ENCODE measurements around the gene GLRA3.

DNA sequence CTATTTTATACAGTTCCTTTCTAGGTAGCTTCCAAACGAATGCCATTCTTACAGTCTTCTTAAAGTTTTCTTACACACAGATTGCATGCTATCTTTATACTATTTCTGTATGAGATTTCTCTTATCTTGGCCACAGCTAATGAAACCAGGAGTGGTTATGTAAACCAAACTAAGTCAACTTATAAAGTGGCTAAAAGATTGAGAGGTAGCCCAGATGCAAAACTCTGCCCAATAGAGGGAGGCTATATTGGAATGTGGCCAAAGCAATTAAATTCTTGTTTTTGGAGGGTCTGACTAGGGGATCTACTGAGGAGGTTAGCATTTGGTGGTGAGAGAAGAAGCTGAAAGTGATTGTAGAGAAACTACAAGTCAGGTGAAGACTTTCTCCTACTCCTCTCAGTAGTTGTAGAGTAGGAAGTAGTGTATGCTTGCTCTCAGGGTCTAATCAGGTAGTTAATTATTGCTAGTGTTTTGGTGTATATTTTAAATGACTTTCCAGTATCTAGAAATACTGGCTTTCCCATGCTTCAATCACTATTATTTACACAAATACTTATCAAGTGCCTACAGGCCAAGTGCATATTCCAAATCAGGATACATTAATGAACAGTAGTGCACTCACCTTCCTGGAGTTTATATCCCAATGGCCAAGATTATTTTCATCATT is 202.6 kb downstream of the GLRA3 start:
- TF ChIP-seq, protein P1, sequence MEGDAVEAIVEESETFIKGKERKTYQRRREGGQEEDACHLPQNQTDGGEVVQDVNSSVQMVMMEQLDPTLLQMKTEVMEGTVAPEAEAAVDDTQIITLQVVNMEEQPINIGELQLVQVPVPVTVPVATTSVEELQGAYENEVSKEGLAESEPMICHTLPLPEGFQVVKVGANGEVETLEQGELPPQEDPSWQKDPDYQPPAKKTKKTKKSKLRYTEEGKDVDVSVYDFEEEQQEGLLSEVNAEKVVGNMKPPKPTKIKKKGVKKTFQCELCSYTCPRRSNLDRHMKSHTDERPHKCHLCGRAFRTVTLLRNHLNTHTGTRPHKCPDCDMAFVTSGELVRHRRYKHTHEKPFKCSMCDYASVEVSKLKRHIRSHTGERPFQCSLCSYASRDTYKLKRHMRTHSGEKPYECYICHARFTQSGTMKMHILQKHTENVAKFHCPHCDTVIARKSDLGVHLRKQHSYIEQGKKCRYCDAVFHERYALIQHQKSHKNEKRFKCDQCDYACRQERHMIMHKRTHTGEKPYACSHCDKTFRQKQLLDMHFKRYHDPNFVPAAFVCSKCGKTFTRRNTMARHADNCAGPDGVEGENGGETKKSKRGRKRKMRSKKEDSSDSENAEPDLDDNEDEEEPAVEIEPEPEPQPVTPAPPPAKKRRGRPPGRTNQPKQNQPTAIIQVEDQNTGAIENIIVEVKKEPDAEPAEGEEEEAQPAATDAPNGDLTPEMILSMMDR (IDR thresholded peaks at IDR 0.05): no peak
- TF ChIP-seq POLR2A (IDR thresholded peaks at IDR 0.05) (no peak), POLR2AphosphoS5 (IDR thresholded peaks at IDR 0.05; ENCODE audit: insufficient read depth in 1 of 2, low read depth in 1 of 2) (no peak)

Data from vagina (tissue), 2 donors.